ENCODE data around the gene REC8. TPM values are rescaled to one million over a fixed set of nuclear protein-coding genes. Genes with fewer than 3 reads are reported as not detected.

Gene REC8
- total and polyA plus RNA-seq, 2 of the 13 experiments (the other 11 are each of a cell fraction or from before 2014, with no cell fraction given), result 3.4 to 14.7 TPM

GRCh38 chr14:24138396-24139271 is 33.2 kb upstream of the REC8 start (continued):
- TF ChIP-seq POLR2AphosphoS5 (IDR thresholded peaks at IDR 0.05; ENCODE audit: low read depth, low read length), result peak; percentile 19
- peak; percentile 10; the same call in 1 of the 2 replicates for TF ChIP-seq SAP130 (CRISPR knock-in tag; IDR thresholded peaks at IDR 0.05; ENCODE audit: low read depth)
- TF ChIP-seq CBX1 (IDR thresholded peaks at IDR 0.05; ENCODE audit: low read depth), result peak; percentile 9
- TF ChIP-seq SAFB2 (CRISPR knock-in tag; IDR thresholded peaks at IDR 0.05; ENCODE audit: borderline replicate concordance, low read depth), result 0 out of 2 replicates have a peak, but pooled peaks have one; percentile 9
- TF ChIP-seq CENPT (CRISPR knock-in tag; IDR thresholded peaks at IDR 0.05; ENCODE audit: low read depth), result 0 out of 2 replicates have a peak, but pooled peaks have one; percentile 18
- 0 out of 2 replicates have a peak, but pooled peaks have one; percentile 20 for TF ChIP-seq PBX2 (CRISPR knock-in tag; IDR thresholded peaks at IDR 0.05)
- TF ChIP-seq PTBP1 (IDR thresholded peaks at IDR 0.05; ENCODE audit: low read depth, low read length, poor library complexity, severe bottlenecking), result peak; percentile 33
- TF ChIP-seq LRRFIP1 (CRISPR knock-in tag; conservative IDR thresholded peaks at IDR 0.05), result no peak
- peak; percentile 82 for TF ChIP-seq ZSCAN25 (CRISPR knock-in tag; IDR thresholded peaks at IDR 0.05)
- TF ChIP-seq, protein P1, sequence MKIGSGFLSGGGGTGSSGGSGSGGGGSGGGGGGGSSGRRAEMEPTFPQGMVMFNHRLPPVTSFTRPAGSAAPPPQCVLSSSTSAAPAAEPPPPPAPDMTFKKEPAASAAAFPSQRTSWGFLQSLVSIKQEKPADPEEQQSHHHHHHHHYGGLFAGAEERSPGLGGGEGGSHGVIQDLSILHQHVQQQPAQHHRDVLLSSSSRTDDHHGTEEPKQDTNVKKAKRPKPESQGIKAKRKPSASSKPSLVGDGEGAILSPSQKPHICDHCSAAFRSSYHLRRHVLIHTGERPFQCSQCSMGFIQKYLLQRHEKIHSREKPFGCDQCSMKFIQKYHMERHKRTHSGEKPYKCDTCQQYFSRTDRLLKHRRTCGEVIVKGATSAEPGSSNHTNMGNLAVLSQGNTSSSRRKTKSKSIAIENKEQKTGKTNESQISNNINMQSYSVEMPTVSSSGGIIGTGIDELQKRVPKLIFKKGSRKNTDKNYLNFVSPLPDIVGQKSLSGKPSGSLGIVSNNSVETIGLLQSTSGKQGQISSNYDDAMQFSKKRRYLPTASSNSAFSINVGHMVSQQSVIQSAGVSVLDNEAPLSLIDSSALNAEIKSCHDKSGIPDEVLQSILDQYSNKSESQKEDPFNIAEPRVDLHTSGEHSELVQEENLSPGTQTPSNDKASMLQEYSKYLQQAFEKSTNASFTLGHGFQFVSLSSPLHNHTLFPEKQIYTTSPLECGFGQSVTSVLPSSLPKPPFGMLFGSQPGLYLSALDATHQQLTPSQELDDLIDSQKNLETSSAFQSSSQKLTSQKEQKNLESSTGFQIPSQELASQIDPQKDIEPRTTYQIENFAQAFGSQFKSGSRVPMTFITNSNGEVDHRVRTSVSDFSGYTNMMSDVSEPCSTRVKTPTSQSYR (CRISPR knock-in tag; IDR thresholded peaks at IDR 0.05; ENCODE audit: borderline replicate concordance), result no peak
- TF ChIP-seq PHF5A (CRISPR knock-in tag; IDR thresholded peaks at IDR 0.05; ENCODE audit: low read depth, unreplicated experiment), result peak; percentile 30
- TF ChIP-seq ZNF547 (CRISPR knock-in tag; IDR thresholded peaks at IDR 0.05), result peak; percentile 41; the same call in 1 of the 2 replicates
- no peak for TF ChIP-seq NFIB (CRISPR knock-in tag; IDR thresholded peaks at IDR 0.05; ENCODE audit: borderline replicate concordance)
- TF ChIP-seq ZNF34 (CRISPR knock-in tag; IDR thresholded peaks at IDR 0.05; ENCODE audit: borderline replicate concordance), result no peak
- no peak for TF ChIP-seq TSC22D2 (CRISPR knock-in tag; IDR thresholded peaks at IDR 0.05; ENCODE audit: borderline replicate concordance)
- TF ChIP-seq ZBTB38 (CRISPR knock-in tag; IDR thresholded peaks at IDR 0.05), result peak; percentile 45; the same call in 1 of the 2 replicates

All from HepG2 (cell line).